GM12878 (cell line): ENCODE measurements around the gene TEKT2. TPM values are rescaled to one million over a fixed set of nuclear protein-coding genes. Genes with fewer than 3 reads are reported as not detected.

Source experiments
- ATAC-seq: fragments of 200-7000 bp; cut with Tn5 transposase; 3 replicates; pipeline ENCODE4 v1.9.1; 2020; ENCODE audit warnings: mild to moderate bottlenecking, moderate library complexity
- BruUV-seq: library from RNA; stranded (reverse); fragments of 400-500 nt; replicated peaks from 2 replicates; lab custom pipeline; 2021; lab: Mats Ljungman, UMichigan
- CTCF ChIA-PET: fragments of 300-600 bp; sonication (Branson Sonifier 250); formaldehyde crosslinking; extraction: SDS; loops from one replicate; lab custom pipeline; 2021; ENCODE audit warnings: inconsistent platforms; lab: Yijun Ruan, JAX
- POLR2A ChIA-PET: fragments of 350-600 bp; formaldehyde crosslinking; extraction: SDS; loops from one replicate; lab custom pipeline; 2021; ENCODE audit warnings: inconsistent platforms; lab: Charles Lee
- RAD21 ChIA-PET: fragments of 300-600 bp; sonication (Branson Sonifier 250); formaldehyde crosslinking; loops from one replicate; lab custom pipeline; 2023; ENCODE audit warnings: antibody characterized with exemption; ENCODE audit not compliant: unreplicated experiment; lab: Charles Lee
- SMC1A ChIA-PET: fragments of 300-600 bp; sonication (Branson Sonifier 250); formaldehyde crosslinking; loops from one replicate; lab custom pipeline; 2023; ENCODE audit not compliant: unreplicated experiment, uncharacterized antibody; lab: Charles Lee
- DNase-seq: peaks from one replicate; pipeline ENCODE4 v3.0.0-alpha.2; 2011; ENCODE audit warnings: low read depth, low spot score
- FAIRE-seq: peaks from 3 replicates; lab custom pipeline; 2011; peaks lifted over from hg19 to GRCh38; lab: Jason Lieb, UNC
- H2AFZ ChIP-seq: 2 replicates; pipeline ENCODE4 v1.6.0; 2011; ENCODE audit warnings: low read depth, low read length, control low read depth; ENCODE audit not compliant: control insufficient read depth
- H3K27ac ChIP-seq: 2 replicates; pipeline ENCODE4 v1.5.1; 2011; ENCODE audit warnings: control low read depth; ENCODE audit not compliant: control insufficient read depth, insufficient read depth
- H3K27me3 ChIP-seq, 2 experiments: replicated peaks in 1 of 2; 2 replicates each; pipeline versions ENCODE4 v1.6.0 to v1.6.1; 2011; ENCODE audit warnings: low read length in 1 of 2; ENCODE audit not compliant: control insufficient read depth in 2 of 2, insufficient read depth in 2 of 2
- H3K36me3 ChIP-seq, 2 experiments: 2 replicates each; pipeline ENCODE4 v1.5.1; 2011; ENCODE audit warnings: low read length in 1 of 2; ENCODE audit not compliant: control insufficient read depth in 2 of 2, insufficient read depth in 2 of 2
- H3K4me1 ChIP-seq: 2 replicates; pipeline ENCODE4 v1.6.1; 2011; ENCODE audit warnings: mild to moderate bottlenecking, low read length, moderate library complexity, mixed read lengths; ENCODE audit not compliant: control insufficient read depth, insufficient read depth
- H3K4me2 ChIP-seq: 2 replicates; pipeline ENCODE4 v1.6.0; 2011; ENCODE audit warnings: control low read depth; ENCODE audit not compliant: control insufficient read depth, insufficient read depth
- H3K4me3 ChIP-seq: fragments of 200-600 bp; sonication (generic); 2 replicates; pipeline ENCODE4 v1.5.1; 2016
- H3K79me2 ChIP-seq: 2 replicates; pipeline ENCODE4 v1.6.0; 2011; ENCODE audit warnings: low read length; ENCODE audit not compliant: control insufficient read depth, insufficient read depth
- H3K9ac ChIP-seq: 2 replicates; pipeline ENCODE4 v1.8.0; 2011; ENCODE audit warnings: low read length, control low read depth, mixed read lengths; ENCODE audit not compliant: control insufficient read depth, insufficient read depth
- H3K9me3 ChIP-seq: replicated peaks from 3 replicates; pipeline ENCODE4 v1.5.1; 2011; ENCODE audit warnings: mild to moderate bottlenecking, low read length; ENCODE audit not compliant: control insufficient read depth, insufficient read depth
- H4K20me1 ChIP-seq: 2 replicates; pipeline ENCODE4 v1.6.0; 2011; ENCODE audit not compliant: control insufficient read depth, insufficient read depth
- ESRRA ChIP-seq: IDR thresholded peaks from 2 replicates; pipeline ENCODE4 v1.6.1; 2012; ENCODE audit warnings: mild to moderate bottlenecking, low read length, improper control_type of control experiment
- IKZF2 ChIP-seq, 2 experiments: fragments of 450-650 bp; IDR thresholded peaks; 2 replicates each; pipeline ENCODE4 v1.6.1; 2017; ENCODE audit warnings: mild to moderate bottlenecking in 2 of 2, moderate library complexity in 2 of 2
- NR2C2 ChIP-seq: IDR thresholded peaks from 2 replicates; pipeline ENCODE4 v1.6.1; 2011; ENCODE audit warnings: borderline replicate concordance, low read depth; ENCODE audit not compliant: control insufficient read depth, insufficient read length
- RAD51 ChIP-seq: fragments of 450-650 bp; IDR thresholded peaks from 2 replicates; pipeline ENCODE4 v1.6.1; 2016; ENCODE audit warnings: moderate library complexity, mild to moderate bottlenecking, inconsistent platforms
- SREBF2 ChIP-seq: IDR thresholded peaks from 2 replicates; pipeline ENCODE4 v1.6.1; 2012; ENCODE audit warnings: mild to moderate bottlenecking, low read length
- in situ Hi-C: fragments of 300-500 bp; cut with MboI; formaldehyde crosslinking; loops from 9 replicates; pipeline ENCODE4 v1.14.3; 2018; ENCODE audit warnings: mixed read lengths
- intact Hi-C: fragments of 100-400 bp; cut with micrococcal nuclease; formaldehyde crosslinking; loops from one replicate; pipeline ENCODE4 v1.14.2; 2022; ENCODE audit not compliant: unreplicated experiment
- polyA plus RNA-seq, 11 experiments: library from polyadenylated mRNA; depleted of rRNA in 4 of 11; unstranded in 6 of 11; stranded (reverse) in 5 of 11; fragments of >200 nt; fragmentation: Nextera tagmentation in 4 of 11; fragmentation: Illumina TruSeq in 1 of 11; extraction: Ambion mirVana in 4 of 11; extraction: Trizol in 1 of 11; gene quantifications; 1 replicate in 1 of 11; 2 replicates in 10 of 11; pipeline versions ENCODE4 v1.2.1 to v1.2.3, GENCODE V29; 2011 to 2016; ENCODE audit warnings: inconsistent platforms in 2 of 11, missing spikeins in 2 of 11, low read depth in 1 of 11
- total RNA-seq, 4 experiments: library from RNA; depleted of rRNA in 3 of 4; stranded (reverse); fragments of >200 nt in 3 of 4; fragmentation: Illumina TruSeq in 1 of 4; extraction: Trizol in 1 of 4; gene quantifications; 2 replicates each; pipeline versions ENCODE4 v1.2.1 to v1.2.3, GENCODE V29; 2013 to 2021
- TF ChIP-seq, protein P1 (sequence below): IDR thresholded peaks from 2 replicates; pipeline ENCODE4 v1.6.1; 2012; ENCODE audit warnings: mild to moderate bottlenecking, low read depth, low read length

Gene TEKT2
- total and polyA plus RNA-seq, 10 of the 15 experiments (the other 5 are each of a cell fraction or from before 2014, with no cell fraction given), result 0.07 to 0.13 TPM; not detected in 8

- H2AFZ ChIP-seq, result no peak overlapping the region
- intact Hi-C loops, result no loop called here
- POLR2A ChIA-PET, result no interaction called here
These were observed 49.2 kb upstream of the TEKT2 start for GRCh38 chr1:36034692-36035091.

More at GRCh38 chr1:36034692-36035091, 49.2 kb upstream of the TEKT2 start:
- TF ChIP-seq SREBF2 (no peak), ESRRA (no peak), NR2C2 (no peak), IKZF2 (IDR thresholded peaks at IDR 0.05) (no peak), RAD51 (no peak)
- TF ChIP-seq, protein P1, sequence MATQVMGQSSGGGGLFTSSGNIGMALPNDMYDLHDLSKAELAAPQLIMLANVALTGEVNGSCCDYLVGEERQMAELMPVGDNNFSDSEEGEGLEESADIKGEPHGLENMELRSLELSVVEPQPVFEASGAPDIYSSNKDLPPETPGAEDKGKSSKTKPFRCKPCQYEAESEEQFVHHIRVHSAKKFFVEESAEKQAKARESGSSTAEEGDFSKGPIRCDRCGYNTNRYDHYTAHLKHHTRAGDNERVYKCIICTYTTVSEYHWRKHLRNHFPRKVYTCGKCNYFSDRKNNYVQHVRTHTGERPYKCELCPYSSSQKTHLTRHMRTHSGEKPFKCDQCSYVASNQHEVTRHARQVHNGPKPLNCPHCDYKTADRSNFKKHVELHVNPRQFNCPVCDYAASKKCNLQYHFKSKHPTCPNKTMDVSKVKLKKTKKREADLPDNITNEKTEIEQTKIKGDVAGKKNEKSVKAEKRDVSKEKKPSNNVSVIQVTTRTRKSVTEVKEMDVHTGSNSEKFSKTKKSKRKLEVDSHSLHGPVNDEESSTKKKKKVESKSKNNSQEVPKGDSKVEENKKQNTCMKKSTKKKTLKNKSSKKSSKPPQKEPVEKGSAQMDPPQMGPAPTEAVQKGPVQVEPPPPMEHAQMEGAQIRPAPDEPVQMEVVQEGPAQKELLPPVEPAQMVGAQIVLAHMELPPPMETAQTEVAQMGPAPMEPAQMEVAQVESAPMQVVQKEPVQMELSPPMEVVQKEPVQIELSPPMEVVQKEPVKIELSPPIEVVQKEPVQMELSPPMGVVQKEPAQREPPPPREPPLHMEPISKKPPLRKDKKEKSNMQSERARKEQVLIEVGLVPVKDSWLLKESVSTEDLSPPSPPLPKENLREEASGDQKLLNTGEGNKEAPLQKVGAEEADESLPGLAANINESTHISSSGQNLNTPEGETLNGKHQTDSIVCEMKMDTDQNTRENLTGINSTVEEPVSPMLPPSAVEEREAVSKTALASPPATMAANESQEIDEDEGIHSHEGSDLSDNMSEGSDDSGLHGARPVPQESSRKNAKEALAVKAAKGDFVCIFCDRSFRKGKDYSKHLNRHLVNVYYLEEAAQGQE, result no peak
- no peak overlapping the region for H3K27ac ChIP-seq
- no peaks in the 10 kb centered on the region for H3K4me1 ChIP-seq
- no peak overlapping the region for H3K4me3 ChIP-seq
- no peaks in the 10 kb centered on the region for H3K79me2 ChIP-seq
- no peak for ATAC-seq
- SMC1A ChIA-PET, result interaction anchor here (0.6 kb wide), 2 partner anchors 9 to 185 kb away, joined by 3 read pairs; no protein-coding TSS in a partner anchor
- in situ Hi-C loops, result no loop called here
- CTCF ChIA-PET, result no interaction called here
- no peak for FAIRE-seq
- no peak for DNase-seq
- no peak overlapping the region for H3K9ac ChIP-seq
- no peaks in the 10 kb centered on the region for H3K27me3 ChIP-seq
- H3K4me2 ChIP-seq, result no peak overlapping the region
- H3K36me3 ChIP-seq, result 0 out of 4 replicates have a peak, but pooled peaks cover 0 to 3% of the 10 kb centered on the region in 2 experiments
- no peaks in the 10 kb centered on the region for H4K20me1 ChIP-seq
- BruUV-seq, result no TSS peak
- RAD21 ChIA-PET, result no interaction called here
- no peaks in the 10 kb centered on the region for H3K9me3 ChIP-seq
